Stomach (tissue), 19 donors: Measurements from ENCODE around the gene PTCD3. TPM values are rescaled to one million over a fixed set of nuclear protein-coding genes. Genes with fewer than 3 reads are reported as not detected.

Experiments
- DNase-seq, 2 donors: peaks; one replicate each; pipeline versions ENCODE4 v3.0.0 to v3.0.0-alpha.2; 2013 to 2019
- H3K27ac ChIP-seq, 5 donors: fragments of 200-600 bp in 4 of 5; sonication (generic) in 4 of 5; one replicate each; pipeline ENCODE4 v1.5.1; 2013 to 2019; ENCODE audit warnings: mild to moderate bottlenecking in 1 of 5, moderate library complexity in 1 of 5
- H3K27me3 ChIP-seq, 3 donors: fragments of 200-600 bp; sonication (generic); one replicate each; pipeline ENCODE4 v1.5.1; 2017 to 2019; ENCODE audit warnings: mixed run types in 1 of 3
- H3K36me3 ChIP-seq, 4 donors: fragments of 200-600 bp; sonication (generic); 1 replicate in 3 of 4; 2 replicates in 1 of 4; pipeline ENCODE4 v1.5.1; 2016 to 2019
- H3K4me1 ChIP-seq, 4 donors: fragments of 200-600 bp; sonication (generic); one replicate each; pipeline ENCODE4 v1.5.1; 2016 to 2019
- H3K4me3 ChIP-seq, 4 donors: fragments of 200-600 bp; sonication (generic) in 3 of 4; one replicate each; pipeline ENCODE4 v1.5.1; 2016 to 2019; ENCODE audit warnings: mild to moderate bottlenecking in 1 of 4
- H3K9me3 ChIP-seq, 4 donors: fragments of 200-600 bp; sonication (generic); one replicate each; pipeline ENCODE4 v1.5.1; 2016 to 2019
- CTCF ChIP-seq, 7 experiments: fragments of 450-650 bp in 4 of 7; fragments of 200-600 bp in 3 of 7; sonication (generic) in 3 of 7; IDR thresholded peaks; one replicate each; pipeline ENCODE4 v1.5.1; 2016 to 2019; ENCODE audit warnings: antibody characterized with exemption in 7 of 7, control low read depth in 2 of 7, mild to moderate bottlenecking in 1 of 7
- EP300 ChIP-seq: sonication (generic); formaldehyde crosslinking; IDR thresholded peaks from one replicate; pipeline ENCODE4 v1.6.1; 2017; ENCODE audit warnings: antibody characterized with exemption
- POLR2A ChIP-seq, 4 donors: fragments of 450-650 bp; IDR thresholded peaks; one replicate each; pipeline ENCODE4 v1.6.1; 2016; ENCODE audit warnings: antibody characterized with exemption in 4 of 4, control low read depth in 2 of 4, mild to moderate bottlenecking in 1 of 4, moderate library complexity in 1 of 4
- POLR2AphosphoS5 ChIP-seq, 3 donors: sonication (generic); formaldehyde crosslinking; IDR thresholded peaks; one replicate each; pipeline ENCODE4 v1.6.1; 2016; ENCODE audit warnings: antibody characterized with exemption in 3 of 3
- WGBS, 5 donors: extraction: QIAGEN DNeasy Blood & Tissue Kit in 3 of 5; methylation state at CpG; one replicate each; pipeline versions ENCODE4 v1.1.5 to v1.1.7; 2013 to 2018; 5-methylcytosine and 5-hydroxymethylcytosine counted together
- intact Hi-C: fragments of 100-400 bp; cut with DNase I; formaldehyde crosslinking; loops from one replicate; pipeline ENCODE4 v1.15.1; 2023; ENCODE audit warnings: low total_unique reads
- long read RNA-seq, 10 donors: transcript quantifications; one replicate each; lab custom pipeline, GENCODE V29; 2026
- polyA plus RNA-seq, 3 donors: library from polyadenylated mRNA; stranded (reverse); fragments of 200-250 nt; gene quantifications; one replicate each; pipeline ENCODE4 v1.2.3, GENCODE V29; 2013
- total RNA-seq, 5 donors: library from RNA; depleted of rRNA; stranded (reverse); fragments of >200 nt; gene quantifications; one replicate each; pipeline versions ENCODE4 v1.1.0 to v1.2.3, GENCODE V29; 2014 to 2016
- donor health status: healthy with polysubstance abuse.
- donor health status: Bipolar disorder and iron deficiency.
- donor health status: healthy.

PTCD3 gene
- total RNA-seq = 100 to 1,000 TPM in 3 of 5 donors, 10 to 100 TPM in 2; 16.8 to 158 (median 134) TPM
- polyA plus RNA-seq = 10 to 100 TPM in 2 of 3 donors, 1 to 10 TPM in 1; 9.1 to 28.3 (median 13.1) TPM
- long read RNA-seq, donor 1, full-length matches to known transcripts = 2 of 7 reads
- long read RNA-seq, donor 1, partial matches to known transcripts = 5 of 7 reads
- long read RNA-seq, donor 1, other reads (novel, unspliced or antisense) = 0 of 7 reads
- long read RNA-seq, donor 2, full-length matches to known transcripts = 3 of 11 reads
- long read RNA-seq, donor 2, partial matches to known transcripts = 8 of 11 reads
- long read RNA-seq, donor 2, other reads (novel, unspliced or antisense) = 0 of 11 reads
- long read RNA-seq, donor 3, full-length matches to known transcripts = 6 of 50 reads
- long read RNA-seq, donor 3, partial matches to known transcripts = 44 of 50 reads
- long read RNA-seq, donor 3, other reads (novel, unspliced or antisense) = 0 of 50 reads
- long read RNA-seq, donor 4 = 0 reads
- long read RNA-seq, donor 5, full-length matches to known transcripts = 1 of 8 reads
- long read RNA-seq, donor 5, partial matches to known transcripts = 7 of 8 reads
- long read RNA-seq, donor 5, other reads (novel, unspliced or antisense) = 0 of 8 reads
- long read RNA-seq, donor 6 = 0 reads
- long read RNA-seq, donor 7, full-length matches to known transcripts = 3 of 9 reads
- long read RNA-seq, donor 7, partial matches to known transcripts = 6 of 9 reads
- long read RNA-seq, donor 7, other reads (novel, unspliced or antisense) = 0 of 9 reads
- long read RNA-seq, donor 8, full-length matches to known transcripts = 5 of 91 reads
- long read RNA-seq, donor 8, partial matches to known transcripts = 60 of 91 reads
- long read RNA-seq, donor 8, other reads (novel, unspliced or antisense) = 26 of 91 reads
- long read RNA-seq, donor 9, full-length matches to known transcripts = 5 of 15 reads
- long read RNA-seq, donor 9, partial matches to known transcripts = 10 of 15 reads
- long read RNA-seq, donor 9, other reads (novel, unspliced or antisense) = 0 of 15 reads
- long read RNA-seq, donor 10, partial matches to known transcripts = 7 of 7 reads
- long read RNA-seq, donor 10, other reads (novel, unspliced or antisense) = 0 of 7 reads

- H3K9me3 ChIP-seq = no peaks in the 10 kb centered on the region
- DNase-seq = peak; percentile 94 to 98
- WGBS, 5 donors = 0 to 1% (median 0%) methylated on average over 34 to 44 of the region's 44 CpGs
- no peaks in the 10 kb centered on the region for H3K27me3 ChIP-seq
- TF ChIP-seq POLR2AphosphoS5 (IDR thresholded peaks at IDR 0.05) (peak; percentile 84 to 94 (median 91)), EP300 (no peak), POLR2A (IDR thresholded peaks at IDR 0.05) (no peak), CTCF (IDR thresholded peaks at IDR 0.05) (peak in 1 of 7 experiments; percentile 4)
- intact Hi-C loops = no loop called here
- H3K4me3 ChIP-seq = peak within 1 kb of the TSS; percentile 71 to 91 (median 82)
- H3K36me3 ChIP-seq = peaks cover 7 to 50% (median 46%) of the 10 kb centered on the region in 4 donors
- peak within 1 kb of the TSS; percentile 25 to 88 (median 87) for H3K27ac ChIP-seq
- H3K4me1 ChIP-seq = peaks cover 30 to 61% (median 35%) of the 10 kb centered on the region in 4 donors
Observed at GRCh38 chr2:86105969-86106945, at the start of gene PTCD3. Gene PTCD3 (plus strand): TSS chr2:86106235. CDS start chr2:86106248, 13 bp downstream.

DNA sequence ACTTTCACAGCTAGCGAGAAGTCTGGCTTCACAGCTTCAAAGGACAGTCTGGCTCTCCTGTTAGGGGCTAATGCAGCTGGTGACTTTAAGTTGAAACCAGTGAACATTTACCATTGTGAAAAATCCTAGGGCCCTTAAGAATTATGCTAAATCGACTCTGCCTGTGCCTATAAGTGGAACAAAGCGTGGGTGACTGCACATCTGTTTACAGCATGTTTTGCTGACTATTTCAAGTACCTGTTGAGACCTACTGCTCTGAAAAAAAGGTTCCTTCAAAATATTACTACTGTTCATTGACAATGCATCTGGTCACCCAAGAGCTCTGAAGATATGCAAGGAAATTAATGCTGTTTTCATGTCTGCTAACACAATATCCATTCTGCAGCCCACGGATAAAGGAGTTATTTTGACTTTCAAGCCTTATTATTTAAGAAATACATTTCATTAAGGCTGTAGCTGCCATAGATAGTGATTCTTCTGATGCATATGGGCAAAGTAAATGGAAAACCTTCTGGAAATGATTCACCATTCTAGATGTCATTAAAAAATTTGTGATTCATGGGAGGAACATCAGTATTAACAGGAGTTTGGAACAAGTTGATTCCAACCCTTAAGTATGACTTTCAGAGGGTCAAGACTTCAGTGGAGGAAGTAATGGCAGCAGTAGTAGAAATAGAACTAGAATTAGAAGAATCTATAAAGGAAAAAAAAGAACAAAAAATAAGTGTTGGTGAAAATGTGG lies 49.3 kb upstream of the PTCD3 start:
- Histone ChIP-seq H3K36me3 (peaks cover 21 to 66% (median 54%) of the 10 kb centered on the region in 4 donors), H3K27ac (no peak overlapping the region), H3K27me3 (no peaks in the 10 kb centered on the region), H3K4me1 (peaks cover 0 to 4% (median 2%) of the 10 kb centered on the region in 4 donors), H3K4me3 (no peak overlapping the region), H3K9me3 (no peaks in the 10 kb centered on the region)
- no peak for DNase-seq
- WGBS, 5 donors = 94 to 97% (median 96%) methylated on average over 4 of the region's 4 CpGs
- intact Hi-C loops = no loop called here
- TF ChIP-seq CTCF (IDR thresholded peaks at IDR 0.05) = no peak
- TF ChIP-seq EP300 = no peak
- TF ChIP-seq POLR2A (IDR thresholded peaks at IDR 0.05) = no peak
- TF ChIP-seq POLR2AphosphoS5 (IDR thresholded peaks at IDR 0.05) = no peak

DNA sequence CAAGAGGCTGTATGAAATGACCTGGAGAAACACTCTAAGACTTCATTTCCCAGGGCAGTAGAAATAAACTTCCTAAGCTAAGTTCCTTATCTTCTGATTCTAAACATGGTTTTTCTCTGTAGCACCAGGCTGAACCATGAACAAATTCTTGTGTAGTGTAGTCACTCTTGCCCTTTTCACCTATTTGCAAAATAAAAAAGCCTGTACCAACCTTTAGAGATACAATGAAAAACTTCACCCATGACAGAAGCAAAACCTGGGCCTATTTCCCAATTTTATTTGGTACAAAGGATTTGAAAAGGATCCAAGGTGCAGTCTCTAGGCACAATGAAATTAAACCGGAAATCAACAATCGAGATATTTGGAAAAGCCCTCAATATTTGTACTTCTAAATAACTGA lies 44.0 kb upstream of the PTCD3 start:
- Histone ChIP-seq H3K36me3 (peaks cover 5 to 66% (median 56%) of the 10 kb centered on the region in 4 donors), H3K27me3 (no peaks in the 10 kb centered on the region), H3K27ac (peak overlapping the region in 3 of 5 donors; percentile 8 to 40 (median 8)), H3K9me3 (peaks cover 0 to 6% (median 0%) of the 10 kb centered on the region in 4 donors), H3K4me3 (no peak overlapping the region), H3K4me1 (peaks cover 0 to 15% (median 8%) of the 10 kb centered on the region in 4 donors)
- intact Hi-C loops = no loop called here
- peak in 1 of 2 donors; percentile 44 for DNase-seq
- TF ChIP-seq CTCF (IDR thresholded peaks at IDR 0.05) (no peak), POLR2AphosphoS5 (IDR thresholded peaks at IDR 0.05) (no peak), EP300 (no peak), POLR2A (IDR thresholded peaks at IDR 0.05) (no peak)
- WGBS, 5 donors = 36 to 59% (median 47%) methylated on average over 2 of the region's 2 CpGs
